ENCODE results near the gene MRPS12. TPM values are rescaled to one million over a fixed set of nuclear protein-coding genes. Genes with fewer than 3 reads are reported as not detected.

The MRPS12 gene
- total RNA-seq, 1 donor from 2014 or later, result 67.6 TPM

- Histone ChIP-seq H3K36me3 (no peaks in the 10 kb centered on the region), H3K9me3 (replicated peaks) (peaks cover 4% of the 10 kb centered on the region), H3K4me1 (peaks cover 30% of the 10 kb centered on the region), H3K27me3 (ENCODE audit: low read depth) (peaks cover 57% of the 10 kb centered on the region), H3K27ac (replicated peaks) (peak within 1 kb of the TSS; percentile 86), H3K4me3 (peak within 1 kb of the TSS; percentile 76)
- peak; percentile 52 for DNase-seq
- intact Hi-C loops (cut with micrococcal nuclease), result no loop called here
- TF ChIP-seq CTCF (IDR thresholded peaks at IDR 0.05; ENCODE audit: borderline replicate concordance), result no peak
These were observed 44.6 kb downstream of the MRPS12 start, which contains the start of gene FBXO17 for GRCh38 chr19:38975214-38975860. Gene FBXO17, minus strand, starts transcription at chr19:38975742. Its CDS starts 25,423 bp downstream, at chr19:38950319.

- Histone ChIP-seq H3K9me3 (replicated peaks) (peaks cover 9% of the 10 kb centered on the region), H3K4me1 (peaks cover 30% of the 10 kb centered on the region), H3K27me3 (ENCODE audit: low read depth) (peaks cover 61% of the 10 kb centered on the region), H3K4me3 (peak overlapping the region; percentile 76), H3K36me3 (no peaks in the 10 kb centered on the region), H3K27ac (replicated peaks) (peak overlapping the region; percentile 86)
- TF ChIP-seq CTCF (IDR thresholded peaks at IDR 0.05; ENCODE audit: borderline replicate concordance), result no peak
- DNase-seq, result no peak
- intact Hi-C loops (cut with micrococcal nuclease), result no loop called here
These were observed 45.1 kb downstream of the MRPS12 start for GRCh38 chr19:38975861-38976271.

- no peak overlapping the region for H3K4me3 ChIP-seq
- DNase-seq, result no peak
- peaks cover 61% of the 10 kb centered on the region for H3K27me3 ChIP-seq (ENCODE audit: low read depth)
- peaks cover 14% of the 10 kb centered on the region for H3K9me3 ChIP-seq (replicated peaks)
- no peak overlapping the region for H3K27ac ChIP-seq (replicated peaks)
- H3K36me3 ChIP-seq, result no peaks in the 10 kb centered on the region
- intact Hi-C loops (cut with micrococcal nuclease), result no loop called here
- peaks cover 30% of the 10 kb centered on the region for H3K4me1 ChIP-seq
- no peak for TF ChIP-seq CTCF (IDR thresholded peaks at IDR 0.05; ENCODE audit: borderline replicate concordance)
These were observed 46.9 kb downstream of the MRPS12 start for GRCh38 chr19:38977445-38978325.

GRCh38 chr19:38978326-38978689 is 47.6 kb downstream of the MRPS12 start:
- TF ChIP-seq CTCF (IDR thresholded peaks at IDR 0.05; ENCODE audit: borderline replicate concordance), result no peak
- peaks cover 14% of the 10 kb centered on the region for H3K9me3 ChIP-seq (replicated peaks)
- no peaks in the 10 kb centered on the region for H3K36me3 ChIP-seq
- peaks cover 30% of the 10 kb centered on the region for H3K4me1 ChIP-seq
- H3K27ac ChIP-seq (replicated peaks), result no peak overlapping the region
- H3K4me3 ChIP-seq, result no peak overlapping the region
- peaks cover 61% of the 10 kb centered on the region for H3K27me3 ChIP-seq (ENCODE audit: low read depth)
- intact Hi-C loops (cut with micrococcal nuclease), result no loop called here
- no peak for DNase-seq

GRCh38 chr19:38979812-38980211 is 49.1 kb downstream of the MRPS12 start:
- intact Hi-C loops (cut with micrococcal nuclease), result no loop called here
- TF ChIP-seq CTCF (IDR thresholded peaks at IDR 0.05; ENCODE audit: borderline replicate concordance), result no peak
- Histone ChIP-seq H3K4me1 (peaks cover 21% of the 10 kb centered on the region), H3K36me3 (no peaks in the 10 kb centered on the region), H3K27ac (replicated peaks) (no peak overlapping the region), H3K4me3 (no peak overlapping the region), H3K9me3 (replicated peaks) (peaks cover 16% of the 10 kb centered on the region), H3K27me3 (ENCODE audit: low read depth) (peaks cover 54% of the 10 kb centered on the region)
- no peak for DNase-seq
